HG03565 (cell line): ENCODE results near the gene PEPD.
A peak's percentile ranks its signal among the peaks of the same experiment; 100 is the strongest.

ENCODE experiments used
- ATAC-seq: cut with Tn5 transposase; IDR thresholded peaks from one replicate; pipeline ENCODE4 v1.9.1; 2021; ENCODE audit warnings: mild to moderate bottlenecking, moderate library complexity; ENCODE audit not compliant: unreplicated experiment

The PEPD gene

GRCh38 chr19:33409906-33410685 is 111.5 kb downstream of the PEPD start:
- ATAC-seq: no peak

DNA sequence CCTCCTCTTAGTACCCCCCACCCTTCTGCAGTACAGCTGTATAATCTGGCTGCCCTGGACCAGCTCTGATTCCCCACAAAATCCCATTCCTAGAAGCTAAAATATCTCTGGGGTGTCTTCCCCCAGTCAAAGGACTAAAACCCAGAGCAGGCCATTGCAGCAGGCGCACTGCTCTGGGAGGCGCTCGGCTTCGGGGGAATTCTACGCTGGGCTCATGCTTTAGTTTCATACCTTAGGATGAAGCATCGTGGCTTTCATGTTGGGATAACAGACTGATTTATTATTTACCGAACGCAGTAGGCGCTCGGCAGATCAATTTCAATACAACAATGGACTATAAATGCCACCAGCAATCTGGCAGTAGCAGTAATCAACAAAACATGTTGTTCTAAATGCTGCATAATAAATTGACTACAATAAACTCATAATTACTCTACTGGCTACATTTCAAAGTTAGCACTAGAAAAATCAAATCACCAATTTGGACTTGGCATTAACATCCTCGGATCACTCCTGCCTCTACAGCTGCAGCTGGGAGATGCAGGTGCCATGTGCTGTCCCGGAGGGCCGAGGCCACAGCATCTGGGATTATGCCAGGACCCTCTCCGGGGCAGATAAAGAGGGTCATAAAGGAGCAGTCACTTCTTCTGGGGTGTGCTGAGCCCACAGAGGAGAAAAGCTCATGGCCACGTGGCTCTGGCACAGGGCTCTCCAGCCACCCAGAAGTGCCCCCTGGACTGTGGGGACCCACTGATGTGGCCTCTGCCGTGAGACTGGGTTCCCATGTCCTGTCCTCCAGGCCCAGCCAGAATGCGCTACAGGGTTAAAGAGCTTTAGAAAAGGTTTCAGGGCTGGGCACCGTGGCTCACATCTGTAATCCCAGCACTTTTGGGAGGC is 112.8 kb downstream of the PEPD start:
- ATAC-seq: no peak

DNA sequence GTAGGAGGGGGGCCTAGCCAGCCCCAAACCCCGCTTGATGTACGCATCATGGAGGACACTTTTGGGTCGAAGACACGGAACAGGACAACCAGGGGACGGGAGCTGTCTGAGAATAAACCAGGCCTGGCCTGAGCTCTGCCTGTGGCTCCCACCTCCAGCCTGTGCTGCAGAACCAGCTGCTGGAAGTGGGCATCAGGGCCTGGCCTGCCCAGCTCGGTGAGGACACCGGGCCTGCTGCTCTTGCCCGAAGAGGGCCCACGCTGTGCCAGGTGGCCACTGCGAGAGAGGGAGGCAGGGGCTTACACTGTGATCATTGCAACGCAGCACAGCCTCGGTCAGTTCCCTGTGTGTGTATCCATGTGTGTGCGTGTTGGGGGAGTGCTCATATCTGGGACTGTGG is 113.5 kb downstream of the PEPD start:
- ATAC-seq: no peak

GRCh38 chr19:33407716-33408115 is 113.9 kb downstream of the PEPD start:
- ATAC-seq: no peak

DNA sequence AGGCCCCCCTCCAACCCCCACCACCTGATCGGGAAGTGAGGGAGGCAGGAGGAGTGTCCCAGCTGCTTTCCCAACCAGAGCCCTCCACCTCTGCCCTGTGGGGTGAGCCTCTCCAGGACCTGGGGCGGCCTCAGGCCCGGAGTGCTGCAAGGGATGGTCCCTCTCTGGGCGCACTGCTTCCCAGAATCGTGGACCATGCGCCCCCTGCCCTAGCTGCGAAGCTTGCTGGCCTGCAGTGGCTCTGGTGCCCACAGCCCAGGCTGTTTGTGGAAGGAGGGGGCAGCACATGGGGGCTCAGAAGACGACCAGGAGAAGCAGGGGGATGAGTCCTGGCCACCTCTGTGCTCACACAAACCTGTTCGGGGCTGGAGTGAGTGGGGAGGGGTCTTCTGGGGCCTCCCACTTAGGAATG is 114.4 kb downstream of the PEPD start:
- no peak for ATAC-seq

- peak; percentile 38 for ATAC-seq
Observed at GRCh38 chr19:33406521-33407139, 115.0 kb downstream of the PEPD start.

GRCh38 chr19:33405553-33406461 is 115.8 kb downstream of the PEPD start:
- no peak for ATAC-seq

GRCh38 chr19:33405254-33405552 is 116.4 kb downstream of the PEPD start:
- ATAC-seq: no peak

DNA sequence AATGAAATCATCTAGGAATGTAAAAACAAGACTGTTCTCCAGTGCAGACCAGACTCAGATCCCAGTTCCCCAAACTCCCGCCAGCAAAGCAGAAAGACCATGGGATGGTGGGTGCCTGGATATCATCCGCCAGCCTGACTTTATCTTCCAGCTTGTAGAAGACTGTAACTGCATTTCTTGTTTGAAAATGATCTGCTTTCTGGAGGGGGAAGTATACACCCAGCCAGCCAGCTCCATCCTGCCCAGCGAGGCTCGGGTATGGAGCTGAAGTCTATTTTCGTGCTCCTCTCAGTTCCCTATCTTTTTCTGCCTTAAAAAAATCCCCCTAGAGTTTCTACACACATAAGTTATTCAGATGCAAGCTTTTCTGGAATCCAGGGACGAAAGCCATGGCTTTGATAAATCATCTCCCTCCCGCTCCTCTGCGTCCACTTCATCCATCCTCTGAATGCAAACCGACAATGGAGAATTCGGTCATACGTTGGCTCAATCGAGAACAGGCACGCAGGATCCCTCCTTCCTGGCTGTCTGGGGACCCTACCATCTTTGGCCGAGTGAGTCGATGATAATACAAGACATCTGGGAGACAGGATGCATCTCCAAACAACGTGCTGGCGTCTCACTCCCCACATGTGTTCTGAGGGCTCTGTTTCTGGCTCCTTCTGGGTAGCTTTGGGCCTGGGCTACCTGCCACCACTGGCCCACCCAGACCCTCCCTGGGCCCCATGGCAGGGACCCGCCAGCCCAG is 116.9 kb downstream of the PEPD start:
- ATAC-seq: no peak

- no peak for ATAC-seq
Observed at GRCh38 chr19:33403973-33404304, 117.7 kb downstream of the PEPD start.

DNA sequence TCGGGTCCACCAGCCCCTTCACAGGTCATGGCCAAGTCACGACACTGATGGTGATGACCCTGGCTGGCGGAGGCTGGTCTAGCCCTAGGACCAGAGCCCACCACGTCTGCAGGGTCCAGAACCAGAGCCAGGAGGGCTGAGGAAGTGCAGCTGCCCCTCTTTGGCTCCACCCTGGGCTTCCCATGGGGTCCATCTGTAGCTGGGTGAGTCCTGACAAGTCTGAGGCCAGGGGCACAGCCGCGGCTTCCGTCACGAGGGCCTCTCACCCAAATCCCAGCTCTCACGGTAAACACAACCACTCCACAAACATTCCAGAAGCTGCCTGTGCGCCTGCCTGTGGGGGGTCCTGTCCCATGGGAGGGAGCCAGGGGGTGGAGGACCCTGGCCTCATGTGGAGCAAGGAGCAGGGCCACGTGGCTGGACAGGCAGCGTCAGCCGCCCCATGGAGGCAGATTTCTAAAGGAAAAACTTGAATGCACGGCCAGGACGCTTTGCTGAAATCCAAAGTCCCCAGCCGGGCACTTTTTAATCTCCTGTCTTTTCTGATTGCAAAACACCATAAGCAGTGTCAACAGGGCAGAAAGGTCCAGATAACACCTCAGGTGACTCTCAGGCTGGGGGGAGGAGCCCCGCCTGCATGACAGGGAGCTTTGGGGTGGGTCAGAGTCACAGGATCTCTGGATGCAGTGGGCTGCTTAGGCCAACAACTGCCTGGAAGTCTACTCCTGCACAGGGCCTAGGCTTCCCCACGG is 118.2 kb downstream of the PEPD start:
- ATAC-seq: no peak

- ATAC-seq: no peak
Observed at GRCh38 chr19:33402421-33403220, 119.0 kb downstream of the PEPD start.

- ATAC-seq: no peak
Observed at GRCh38 chr19:33401683-33402420, 119.7 kb downstream of the PEPD start.

GRCh38 chr19:33400856-33401682 is 120.5 kb downstream of the PEPD start:
- ATAC-seq: no peak

- ATAC-seq: no peak
Observed at GRCh38 chr19:33399745-33400681, 121.6 kb downstream of the PEPD start.
